GM21786 (cell line): ENCODE data around the gene CDAN1.
"Not testable (repeated sequence)": the region's sequence is repeated elsewhere in the genome, so short reads cannot be mapped to it uniquely, and the experiment has no call there.

Source experiments
- ATAC-seq: cut with Tn5 transposase; IDR thresholded peaks from one replicate; pipeline ENCODE4 v1.9.1; 2021; ENCODE audit not compliant: unreplicated experiment

CDAN1 gene

GRCh38 chr15:42736793-42737528 is at the start of gene CDAN1:
CDAN1 (minus strand) TSS chr15:42737128; CDS start chr15:42737102, 26 bp downstream.
- peak; percentile 72 for ATAC-seq

GRCh38 chr15:42785569-42785968 is 48.6 kb upstream of the CDAN1 start:
- no peak for ATAC-seq

GRCh38 chr15:42784705-42785104 is 47.8 kb upstream of the CDAN1 start:
- no peak for ATAC-seq

GRCh38 chr15:42782716-42783115 is 45.8 kb upstream of the CDAN1 start:
- no peak for ATAC-seq

GRCh38 chr15:42775416-42775815 is 38.5 kb upstream of the CDAN1 start:
- no peak for ATAC-seq

- no peak for ATAC-seq
Observed at GRCh38 chr15:42772901-42773300, 36.0 kb upstream of the CDAN1 start.

- ATAC-seq, result no peak
Observed at GRCh38 chr15:42772144-42772543, 35.2 kb upstream of the CDAN1 start.

GRCh38 chr15:42766109-42766508 is 29.2 kb upstream of the CDAN1 start:
- ATAC-seq, result not testable (repeated sequence)

GRCh38 chr15:42764154-42764731 is 27.3 kb upstream of the CDAN1 start:
- ATAC-seq, result not testable (repeated sequence)

GRCh38 chr15:42761813-42762212 is 24.9 kb upstream of the CDAN1 start:
- not testable (repeated sequence) for ATAC-seq

- ATAC-seq, result no peak
Observed at GRCh38 chr15:42760759-42761158, 23.8 kb upstream of the CDAN1 start.

GRCh38 chr15:42759093-42759492 is 22.2 kb upstream of the CDAN1 start:
- ATAC-seq, result no peak

- no peak for ATAC-seq
Observed at GRCh38 chr15:42750306-42750705, 13.4 kb upstream of the CDAN1 start.

- ATAC-seq, result no peak
Observed at GRCh38 chr15:42749266-42749665, 12.3 kb upstream of the CDAN1 start.

GRCh38 chr15:42744195-42744594 is 7.3 kb upstream of the CDAN1 start:
- no peak for ATAC-seq

- ATAC-seq, result no peak
Observed at GRCh38 chr15:42742149-42742548, 5.2 kb upstream of the CDAN1 start.

- no peak for ATAC-seq
Observed at GRCh38 chr15:42741710-42742109, 4.8 kb upstream of the CDAN1 start.

GRCh38 chr15:42737529-42738328 is 801 bp upstream of the CDAN1 start:
- ATAC-seq, result no peak

- ATAC-seq, result peak; percentile 31
Observed at GRCh38 chr15:42736178-42736792, 643 bp downstream of the CDAN1 start.

GRCh38 chr15:42735382-42736165 is 1.4 kb downstream of the CDAN1 start:
- no peak for ATAC-seq
